HepG2 (cell line): ENCODE measurements around the gene DOCK4. TPM values are rescaled to one million over a fixed set of nuclear protein-coding genes. Genes with fewer than 3 reads are reported as not detected.

Experiments used
- ATAC-seq: fragments of 200-7000 bp; cut with Tn5 transposase; 3 replicates; pipeline ENCODE4 v1.9.1; 2020; ENCODE audit warnings: mild to moderate bottlenecking, moderate library complexity
- BruUV-seq: library from RNA; stranded (reverse); fragments of 400-500 nt; replicated peaks from 2 replicates; lab custom pipeline; 2021; lab: Mats Ljungman, UMichigan
- CTCF ChIA-PET: fragments of 300-600 bp; formaldehyde crosslinking; extraction: SDS; loops from one replicate; lab custom pipeline; 2021; ENCODE audit warnings: low total read pairs, inconsistent platforms, low intra/inter-chr PET ratio; lab: Yijun Ruan, JAX
- POLR2A ChIA-PET: fragments of 350-600 bp; sonication (Branson Sonifier 250); formaldehyde crosslinking; loops from one replicate; lab custom pipeline; 2020; ENCODE audit warnings: antibody characterized with exemption, inconsistent platforms; lab: Yijun Ruan, JAX
- DNase-seq: peaks from one replicate; pipeline ENCODE4 v3.0.0-alpha.2; 2015; ENCODE audit warnings: low spot score
- FAIRE-seq: peaks from 3 replicates; lab custom pipeline; 2011; peaks lifted over from hg19 to GRCh38; lab: Jason Lieb, UNC
- H2AFZ ChIP-seq: one replicate; pipeline ENCODE4 v1.6.1; 2011; ENCODE audit warnings: low read length, inconsistent platforms
- H3K27ac ChIP-seq: fragments of 300-600 bp; 3 replicates; pipeline ENCODE4 v1.8.0; 2011; ENCODE audit warnings: mixed run types, mild to moderate bottlenecking, mixed read lengths, low read length, inconsistent platforms; ENCODE audit not compliant: insufficient read depth; ENCODE audit errors: extremely low read length
- H3K27me3 ChIP-seq, 2 experiments: fragments of 200-600 bp in 1 of 2; 2 replicates in 1 of 2; 3 replicates in 1 of 2; pipeline versions ENCODE4 v1.6.0 to v1.8.0; 2011; ENCODE audit warnings: low read length in 2 of 2, mild to moderate bottlenecking in 2 of 2, moderate library complexity in 2 of 2, inconsistent platforms in 1 of 2; ENCODE audit not compliant: insufficient read depth in 2 of 2, control insufficient read depth in 1 of 2
- H3K36me3 ChIP-seq, 2 experiments: fragments of 200-600 bp in 1 of 2; replicated peaks in 1 of 2; 2 replicates in 1 of 2; 3 replicates in 1 of 2; pipeline versions ENCODE4 v1.5.1 to v1.8.0; 2011; ENCODE audit warnings: low read length in 2 of 2, inconsistent platforms in 1 of 2; ENCODE audit not compliant: insufficient read depth in 2 of 2, control insufficient read depth in 1 of 2
- H3K4me1 ChIP-seq: 2 replicates; pipeline ENCODE4 v1.5.1; 2012; ENCODE audit warnings: low read length, inconsistent platforms; ENCODE audit not compliant: insufficient read depth
- H3K4me2 ChIP-seq: 2 replicates; pipeline ENCODE4 v1.6.0; 2011; ENCODE audit warnings: low read depth, low read length, inconsistent platforms
- H3K4me3 ChIP-seq, 3 experiments: fragments of 200-600 bp in 1 of 3; sonication (generic), shearing (Covaris generic) in 1 of 3; replicated peaks in 1 of 3; 2 replicates each; pipeline ENCODE4 v1.5.1; 2011 to 2016; ENCODE audit warnings: low read length in 3 of 3, inconsistent platforms in 2 of 3, low read depth in 2 of 3, mild to moderate bottlenecking in 2 of 3, control low read depth in 1 of 3, mixed read lengths in 1 of 3; ENCODE audit not compliant: insufficient read depth in 1 of 3
- H3K79me2 ChIP-seq: one replicate; pipeline ENCODE4 v1.6.1; 2011; ENCODE audit warnings: low read length, inconsistent platforms; ENCODE audit not compliant: insufficient read depth
- H3K9ac ChIP-seq: 2 replicates; pipeline ENCODE4 v1.6.0; 2011; ENCODE audit warnings: mild to moderate bottlenecking, low read depth, low read length, inconsistent platforms; ENCODE audit not compliant: insufficient read depth
- H3K9me3 ChIP-seq: 2 replicates; pipeline ENCODE4 v1.5.1; 2012; ENCODE audit warnings: mild to moderate bottlenecking, low read length
- H4K20me1 ChIP-seq: 2 replicates; pipeline ENCODE4 v1.6.0; 2011; ENCODE audit warnings: inconsistent platforms, mild to moderate bottlenecking, low read length, moderate library complexity; ENCODE audit not compliant: insufficient read depth
- ATM ChIP-seq: fragments of 450-650 bp; IDR thresholded peaks from 2 replicates; pipeline ENCODE4 v1.7.1; 2017; ENCODE audit warnings: mild to moderate bottlenecking, borderline replicate concordance
- ESRRA ChIP-seq: sonication (generic); formaldehyde crosslinking; IDR thresholded peaks from 2 replicates; pipeline ENCODE4 v1.5.1; 2020; ENCODE audit warnings: mild to moderate bottlenecking, low read depth, missing genetic modification reagents
- ETV5 ChIP-seq: IDR thresholded peaks from 2 replicates; pipeline ENCODE4 v1.6.1; 2018; ENCODE audit warnings: missing biosample characterization, missing genetic modification reagents, inconsistent platforms, borderline replicate concordance
- FOSL1 ChIP-seq: sonication (generic); formaldehyde crosslinking; IDR thresholded peaks from 2 replicates; pipeline ENCODE4 v1.9.0; 2021; ENCODE audit warnings: missing genetic modification reagents, borderline replicate concordance
- HDAC1 ChIP-seq: sonication (generic); formaldehyde crosslinking; IDR thresholded peaks from 2 replicates; pipeline ENCODE4 v1.5.1; 2020; ENCODE audit warnings: mild to moderate bottlenecking, missing genetic modification reagents
- NCOA2 ChIP-seq: sonication (generic); formaldehyde crosslinking; IDR thresholded peaks from 2 replicates; pipeline ENCODE4 v1.8.0; 2022; ENCODE audit warnings: inconsistent platforms
- SAP130 ChIP-seq: IDR thresholded peaks from 2 replicates; pipeline ENCODE4 v1.6.1; 2016; ENCODE audit warnings: low read depth
- SIN3A ChIP-seq: IDR thresholded peaks from 2 replicates; pipeline ENCODE4 v1.6.1; 2011; ENCODE audit warnings: low read depth, mild to moderate bottlenecking, control low read depth, low read length, borderline replicate concordance
- U2AF2 ChIP-seq: fragments of 200-400 bp; formaldehyde crosslinking; IDR thresholded peaks from 2 replicates; pipeline ENCODE4 v1.6.1; 2017; ENCODE audit warnings: low read depth, mild to moderate bottlenecking, low read length
- ZBTB3 ChIP-seq: sonication (generic); formaldehyde crosslinking; IDR thresholded peaks from 2 replicates; pipeline ENCODE4 v1.4.0; 2020; ENCODE audit warnings: low read depth, mild to moderate bottlenecking, moderate library complexity, missing genetic modification reagents, borderline replicate concordance
- ZNF235 ChIP-seq: sonication (generic); formaldehyde crosslinking; IDR thresholded peaks from 2 replicates; pipeline ENCODE4 v1.8.1; 2023; ENCODE audit warnings: mild to moderate bottlenecking, missing genetic modification reagents, borderline replicate concordance
- ZNF274 ChIP-seq: sonication (generic); formaldehyde crosslinking; IDR thresholded peaks from 2 replicates; pipeline ENCODE4 v1.5.1; 2020; ENCODE audit warnings: mild to moderate bottlenecking, missing genetic modification reagents
- ZNF337 ChIP-seq: sonication (generic); formaldehyde crosslinking; IDR thresholded peaks from 2 replicates; pipeline ENCODE4 v1.5.1; 2020; ENCODE audit warnings: missing genetic modification reagents, low read depth, mild to moderate bottlenecking, borderline replicate concordance
- ZNF766 ChIP-seq: sonication (generic); formaldehyde crosslinking; IDR thresholded peaks from 2 replicates; pipeline ENCODE4 v1.5.0; 2020; ENCODE audit warnings: missing genetic modification reagents, borderline replicate concordance
- WGBS: methylation state at CpG from one replicate; pipeline ENCODE4 v1.1.6; 2017; ENCODE audit warnings: low lambda C conversion rate; 5-methylcytosine and 5-hydroxymethylcytosine counted together
- in situ Hi-C: cut with HindIII; loops from 2 replicates; pipeline ENCODE4 v1.10.0; 2017; ENCODE audit warnings: low pct_unique_long_range_greater_than_20kb; ENCODE audit not compliant: extremely low pct_ligation_motif_present
- intact Hi-C: fragments of 100-400 bp; cut with micrococcal nuclease; formaldehyde crosslinking; loops from one replicate; pipeline ENCODE4 v1.10.0; 2022; ENCODE audit not compliant: unreplicated experiment
- polyA plus RNA-seq, 8 experiments: library from polyadenylated mRNA; depleted of rRNA in 3 of 8; stranded (reverse) in 7 of 8; unstranded in 1 of 8; fragments of >200 nt; fragmentation: Illumina TruSeq in 4 of 8; extraction: Trizol in 4 of 8; gene quantifications; 2 replicates each; pipeline versions ENCODE4 v1.2.1 to v1.2.3, GENCODE V29; 2011 to 2016; ENCODE audit warnings: low read depth in 4 of 8, missing spikeins in 1 of 8, mixed read lengths in 1 of 8; ENCODE audit not compliant: insufficient read depth in 1 of 8
- total RNA-seq, 5 experiments: library from RNA; depleted of rRNA; stranded (reverse); fragments of >200 nt; fragmentation: Illumina TruSeq; extraction: Trizol; gene quantifications; 2 replicates each; pipeline ENCODE4 v1.2.3, GENCODE V29; 2016; ENCODE audit warnings: low read depth in 1 of 5
- TF ChIP-seq, protein P1 (sequence below): sonication (generic); formaldehyde crosslinking; IDR thresholded peaks from 2 replicates; pipeline ENCODE4 v1.8.0; 2022; ENCODE audit warnings: mild to moderate bottlenecking, missing genetic modification reagents
- TF ChIP-seq, protein P2 (sequence below): sonication (generic); formaldehyde crosslinking; IDR thresholded peaks from 2 replicates; pipeline ENCODE4 v1.9.0; 2021; ENCODE audit warnings: missing genetic modification reagents, borderline replicate concordance
- TF ChIP-seq, protein P3 (sequence below): sonication (generic); formaldehyde crosslinking; IDR thresholded peaks from 2 replicates; pipeline ENCODE4 v1.5.1; 2020; ENCODE audit warnings: mild to moderate bottlenecking, missing genetic modification reagents, moderate library complexity

The DOCK4 gene
- total and polyA plus RNA-seq, 2 of the 13 experiments (the other 11 are each of a cell fraction or from before 2014, with no cell fraction given), result 13.5 to 17.4 TPM

DNA sequence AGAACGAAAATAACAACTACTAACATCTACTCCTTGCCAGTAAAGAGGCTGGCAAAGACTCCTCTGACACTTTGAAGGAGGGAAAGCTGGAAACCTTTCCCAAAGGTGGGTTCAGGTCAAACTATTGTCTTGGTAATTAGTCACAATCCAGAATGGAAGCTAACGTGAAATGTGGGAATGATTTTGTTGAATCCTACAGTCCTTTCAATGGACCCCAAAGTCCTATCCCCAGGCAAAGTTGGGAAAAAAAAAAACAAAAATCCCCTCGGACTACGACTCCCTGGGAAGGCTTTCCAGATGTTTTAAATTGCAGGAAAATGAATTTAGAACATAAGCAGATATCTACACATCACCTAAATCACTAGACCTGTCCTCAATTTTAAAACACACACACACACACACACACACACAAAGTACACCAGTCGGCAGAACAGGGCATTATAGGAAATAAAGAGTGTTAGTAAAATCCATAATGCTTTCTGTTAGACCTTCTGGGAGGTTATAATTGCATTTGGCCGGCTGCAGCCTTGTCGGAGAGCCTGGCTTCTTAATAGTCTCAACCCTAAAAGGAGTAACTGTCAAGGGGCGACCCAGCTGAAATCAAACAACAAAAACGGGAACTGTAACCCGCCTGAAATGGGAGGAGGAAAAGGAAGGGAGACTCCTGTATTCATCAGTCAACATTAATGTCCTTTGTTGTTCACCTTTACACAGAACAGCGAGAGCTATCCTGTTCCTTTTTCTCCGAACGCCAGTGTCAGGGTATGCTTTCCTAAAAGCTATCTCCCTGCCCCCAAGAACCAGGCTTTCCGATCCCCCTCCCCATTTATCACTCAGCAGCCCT is 1.5 kb downstream of the DOCK4 start (continued):
- TF ChIP-seq, protein P1, sequence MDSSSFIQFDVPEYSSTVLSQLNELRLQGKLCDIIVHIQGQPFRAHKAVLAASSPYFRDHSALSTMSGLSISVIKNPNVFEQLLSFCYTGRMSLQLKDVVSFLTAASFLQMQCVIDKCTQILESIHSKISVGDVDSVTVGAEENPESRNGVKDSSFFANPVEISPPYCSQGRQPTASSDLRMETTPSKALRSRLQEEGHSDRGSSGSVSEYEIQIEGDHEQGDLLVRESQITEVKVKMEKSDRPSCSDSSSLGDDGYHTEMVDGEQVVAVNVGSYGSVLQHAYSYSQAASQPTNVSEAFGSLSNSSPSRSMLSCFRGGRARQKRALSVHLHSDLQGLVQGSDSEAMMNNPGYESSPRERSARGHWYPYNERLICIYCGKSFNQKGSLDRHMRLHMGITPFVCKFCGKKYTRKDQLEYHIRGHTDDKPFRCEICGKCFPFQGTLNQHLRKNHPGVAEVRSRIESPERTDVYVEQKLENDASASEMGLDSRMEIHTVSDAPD (CRISPR knock-in tag), result no peak
- TF ChIP-seq SAP130 (CRISPR knock-in tag) (peak; percentile 38; the same call in 1 of the 2 replicates), SIN3A (peak; percentile 18; the same call in 1 of the 2 replicates), HDAC1 (CRISPR knock-in tag) (peak; percentile 10; the same call in 1 of the 2 replicates), ZNF337 (no peak), ZBTB3 (no peak), ETV5 (CRISPR knock-in tag) (no peak), ZNF235 (CRISPR knock-in tag) (no peak), FOSL1 (CRISPR knock-in tag) (no peak), ATM (no peak)

DNA sequence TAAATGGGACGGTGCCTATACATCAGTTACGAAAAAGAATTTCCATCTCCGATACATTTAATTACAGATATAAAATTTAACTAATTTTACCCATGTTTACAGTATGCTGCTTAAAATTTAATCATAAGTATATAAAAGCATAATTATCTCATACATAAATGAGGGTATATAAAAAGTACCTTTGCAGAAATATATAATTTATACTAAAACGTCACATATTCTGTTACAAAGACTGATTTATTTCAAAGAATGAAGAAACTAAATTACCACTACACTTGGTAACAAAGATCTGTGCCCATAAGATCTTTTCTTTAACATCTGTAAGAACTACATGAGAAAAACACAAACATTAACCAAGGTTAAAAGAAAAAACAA is 2.8 kb downstream of the DOCK4 start:
- in situ Hi-C loops, result no loop called here
- TF ChIP-seq U2AF2, result no peak
- TF ChIP-seq, protein P2, sequence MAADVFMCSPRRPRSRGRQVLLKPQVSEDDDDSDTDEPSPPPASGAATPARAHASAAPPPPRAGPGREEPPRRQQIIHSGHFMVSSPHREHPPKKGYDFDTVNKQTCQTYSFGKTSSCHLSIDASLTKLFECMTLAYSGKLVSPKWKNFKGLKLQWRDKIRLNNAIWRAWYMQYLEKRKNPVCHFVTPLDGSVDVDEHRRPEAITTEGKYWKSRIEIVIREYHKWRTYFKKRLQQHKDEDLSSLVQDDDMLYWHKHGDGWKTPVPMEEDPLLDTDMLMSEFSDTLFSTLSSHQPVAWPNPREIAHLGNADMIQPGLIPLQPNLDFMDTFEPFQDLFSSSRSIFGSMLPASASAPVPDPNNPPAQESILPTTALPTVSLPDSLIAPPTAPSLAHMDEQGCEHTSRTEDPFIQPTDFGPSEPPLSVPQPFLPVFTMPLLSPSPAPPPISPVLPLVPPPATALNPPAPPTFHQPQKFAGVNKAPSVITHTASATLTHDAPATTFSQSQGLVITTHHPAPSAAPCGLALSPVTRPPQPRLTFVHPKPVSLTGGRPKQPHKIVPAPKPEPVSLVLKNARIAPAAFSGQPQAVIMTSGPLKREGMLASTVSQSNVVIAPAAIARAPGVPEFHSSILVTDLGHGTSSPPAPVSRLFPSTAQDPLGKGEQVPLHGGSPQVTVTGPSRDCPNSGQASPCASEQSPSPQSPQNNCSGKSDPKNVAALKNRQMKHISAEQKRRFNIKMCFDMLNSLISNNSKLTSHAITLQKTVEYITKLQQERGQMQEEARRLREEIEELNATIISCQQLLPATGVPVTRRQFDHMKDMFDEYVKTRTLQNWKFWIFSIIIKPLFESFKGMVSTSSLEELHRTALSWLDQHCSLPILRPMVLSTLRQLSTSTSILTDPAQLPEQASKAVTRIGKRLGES, result no peak
- TF ChIP-seq, protein P3, sequence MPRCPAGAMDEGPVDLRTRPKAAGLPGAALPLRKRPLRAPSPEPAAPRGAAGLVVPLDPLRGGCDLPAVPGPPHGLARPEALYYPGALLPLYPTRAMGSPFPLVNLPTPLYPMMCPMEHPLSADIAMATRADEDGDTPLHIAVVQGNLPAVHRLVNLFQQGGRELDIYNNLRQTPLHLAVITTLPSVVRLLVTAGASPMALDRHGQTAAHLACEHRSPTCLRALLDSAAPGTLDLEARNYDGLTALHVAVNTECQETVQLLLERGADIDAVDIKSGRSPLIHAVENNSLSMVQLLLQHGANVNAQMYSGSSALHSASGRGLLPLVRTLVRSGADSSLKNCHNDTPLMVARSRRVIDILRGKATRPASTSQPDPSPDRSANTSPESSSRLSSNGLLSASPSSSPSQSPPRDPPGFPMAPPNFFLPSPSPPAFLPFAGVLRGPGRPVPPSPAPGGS (CRISPR knock-in tag), result no peak
- TF ChIP-seq ZNF274, result no peak
- TF ChIP-seq NCOA2 (CRISPR knock-in tag), result no peak
- TF ChIP-seq ESRRA (CRISPR knock-in tag), result no peak
- no peak for TF ChIP-seq ZNF766 (CRISPR knock-in tag)
- Histone ChIP-seq H3K4me1 (peaks cover 55% of the 10 kb centered on the region), H3K4me3 (peak overlapping the region; percentile 73 to 96 (median 95); a peak in 5 of 6 replicates), H2AFZ (no peak overlapping the region), H3K4me2 (peak overlapping the region; percentile 81), H3K36me3 (no peaks in the 10 kb centered on the region), H4K20me1 (no peaks in the 10 kb centered on the region; the same call in 1 of the 2 replicates), H3K9me3 (no peaks in the 10 kb centered on the region), H3K79me2 (peaks cover 87% of the 10 kb centered on the region), H3K27ac (peak overlapping the region; percentile 84), H3K9ac (peak overlapping the region; percentile 82; the same call in 1 of the 2 replicates), H3K27me3 (no peaks in the 10 kb centered on the region; a peak in 1 of 5 replicates)
- no peak for DNase-seq
- BruUV-seq, result no TSS peak
- no peak for ATAC-seq
- ChIA-PET CTCF (no interaction called here), POLR2A (interaction anchor here (1.6 kb wide), 1 partner anchor 10 kb away, joined by 10 read pairs; no protein-coding TSS in a partner anchor)
- intact Hi-C loops, result loop anchor here (10.0 kb wide), 2 partner anchors 199 to 211 kb away; no protein-coding TSS in a partner anchor
- FAIRE-seq, result no peak
- 61% methylated on average over 4 of the region's 4 CpGs for WGBS
